ENCODE data around the gene SH3GL1. TPM values are rescaled to one million over a fixed set of nuclear protein-coding genes. Genes with fewer than 3 reads are reported as not detected.
A peak's percentile ranks its signal among the peaks of the same experiment; 100 is the strongest.

SH3GL1 gene
- total and polyA plus RNA-seq, 9 of the 15 experiments (the other 6 are each of a cell fraction or from before 2014, with no cell fraction given) = 1.7 to 75.3 (median 25.7) TPM

- peak in 1 of 3 experiments; percentile 92; a peak in 2 of 6 replicates for TF ChIP-seq ZBTB11 (CRISPR knock-in tag; IDR thresholded peaks at IDR 0.05)
- no peak for TF ChIP-seq ZNF655 (CRISPR knock-in tag; IDR thresholded peaks at IDR 0.05)
- TF ChIP-seq SAFB2 (IDR thresholded peaks at IDR 0.05; ENCODE audit: borderline replicate concordance, low read depth, low read length, severe bottlenecking) = no peak
- peak; percentile 35; the same call in 1 of the 2 replicates for TF ChIP-seq TCF3 (CRISPR knock-in tag; IDR thresholded peaks at IDR 0.05)
- no peak for TF ChIP-seq POLR3A (IDR thresholded peaks at IDR 0.05; ENCODE audit: borderline replicate concordance, extremely low read depth, insufficient read depth, insufficient read length)
- TF ChIP-seq PML (IDR thresholded peaks at IDR 0.05; ENCODE audit: low read length) = no peak
- peak; percentile 61; the same call in 1 of the 2 replicates for TF ChIP-seq ATF2 (CRISPR knock-in tag; IDR thresholded peaks at IDR 0.05)
- no peak for TF ChIP-seq ZBTB5 (IDR thresholded peaks at IDR 0.05)
- TF ChIP-seq CHD4 (IDR thresholded peaks at IDR 0.05; ENCODE audit: insufficient read depth, insufficient replicate concordance, low read depth, low read length, poor library complexity, severe bottlenecking) = no peak
- no peak for TF ChIP-seq ZNF57 (CRISPR knock-in tag; IDR thresholded peaks at IDR 0.05)
- TF ChIP-seq CBFA2T3 (IDR thresholded peaks at IDR 0.05) = no peak
- TF ChIP-seq ID3 (CRISPR knock-in tag; IDR thresholded peaks at IDR 0.05) = no peak
- TF ChIP-seq ID3 (tag; IDR thresholded peaks at IDR 0.05) = 0 out of 2 replicates have a peak, but pooled peaks have one; percentile 20
- TF ChIP-seq CREBBP (IDR thresholded peaks at IDR 0.05; ENCODE audit: low read depth, low read length) = no peak
- TF ChIP-seq EZH2 (IDR thresholded peaks at IDR 0.05; ENCODE audit: borderline replicate concordance, low read depth, low read length) = no peak
- TF ChIP-seq L3MBTL2 (IDR thresholded peaks at IDR 0.05) = no peak
- no peak for TF ChIP-seq EHMT2 (IDR thresholded peaks at IDR 0.05)
- no peak for TF ChIP-seq HDGF (IDR thresholded peaks at IDR 0.05)
Observed at GRCh38 chr19:4400135-4400936, at the start of gene SH3GL1 (continued).

Data from K562 (cell line).